GM18517 (cell line): ENCODE measurements around the gene CHST13.

Experiments used
- ATAC-seq: cut with Tn5 transposase; IDR thresholded peaks from one replicate; pipeline ENCODE4 v1.9.1; 2021; ENCODE audit warnings: mild to moderate bottlenecking, moderate library complexity; ENCODE audit not compliant: unreplicated experiment

Gene CHST13

GRCh38 chr3:126487151-126487771 is 36.7 kb upstream of the CHST13 start:
- no peak for ATAC-seq

GRCh38 chr3:126488185-126488584 is 35.8 kb upstream of the CHST13 start:
- no peak for ATAC-seq

DNA sequence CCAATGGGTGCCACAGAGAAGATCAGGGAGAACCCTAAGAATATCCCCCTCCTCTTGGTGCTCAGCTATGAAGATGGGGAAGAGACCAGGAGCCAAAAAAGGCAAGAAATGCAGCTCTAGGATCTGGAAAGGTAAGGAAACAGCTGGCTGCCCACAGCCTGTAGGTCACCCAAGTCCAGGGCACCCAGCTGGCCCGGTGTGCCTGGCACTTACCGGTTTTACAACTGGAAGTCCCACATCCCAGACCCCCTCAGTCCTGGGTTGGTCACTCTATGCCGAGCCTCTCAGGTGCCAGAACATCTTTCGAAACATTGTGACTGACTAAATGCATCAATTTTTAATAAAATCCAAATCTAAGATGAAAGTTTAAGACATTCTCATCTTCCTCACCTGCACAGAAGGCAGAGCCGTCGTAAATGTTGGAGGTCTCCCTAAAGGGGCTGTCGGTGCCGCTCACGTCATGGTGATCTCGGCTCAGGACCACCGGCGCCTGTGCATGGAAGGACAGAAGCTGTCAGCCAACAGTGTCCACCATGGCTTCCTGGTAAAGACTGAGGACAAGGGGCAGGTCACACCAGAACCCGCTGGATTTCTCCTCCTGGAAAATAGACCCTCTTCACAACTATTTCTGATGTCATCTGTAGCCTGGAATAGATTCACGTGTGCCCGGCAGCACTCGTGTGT is 34.9 kb upstream of the CHST13 start:
- ATAC-seq = no peak

DNA sequence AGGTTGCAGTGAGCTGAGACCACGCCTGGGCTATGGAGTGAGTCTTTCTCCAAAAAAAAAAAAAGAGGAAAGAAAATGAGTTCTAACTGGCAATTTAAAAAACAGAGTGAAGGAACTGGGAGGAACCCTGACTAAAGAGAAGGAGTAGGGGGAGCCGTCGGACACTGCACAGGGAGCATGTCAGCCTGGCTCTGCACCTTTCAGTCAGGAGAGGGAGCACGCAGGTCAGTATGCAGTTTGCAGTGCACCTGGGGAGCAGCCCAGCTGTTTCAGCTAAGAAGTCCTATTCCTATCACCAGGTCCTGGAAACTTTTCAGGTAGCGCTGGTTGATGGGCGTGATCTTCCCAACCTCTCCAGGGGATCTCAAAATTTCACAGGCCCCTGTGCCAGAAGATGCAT is 33.3 kb upstream of the CHST13 start:
- ATAC-seq = no peak

- no peak for ATAC-seq
Measured at GRCh38 chr3:126491221-126492013, 32.5 kb upstream of the CHST13 start.

GRCh38 chr3:126493051-126493450 is 30.9 kb upstream of the CHST13 start:
- no peak for ATAC-seq

DNA sequence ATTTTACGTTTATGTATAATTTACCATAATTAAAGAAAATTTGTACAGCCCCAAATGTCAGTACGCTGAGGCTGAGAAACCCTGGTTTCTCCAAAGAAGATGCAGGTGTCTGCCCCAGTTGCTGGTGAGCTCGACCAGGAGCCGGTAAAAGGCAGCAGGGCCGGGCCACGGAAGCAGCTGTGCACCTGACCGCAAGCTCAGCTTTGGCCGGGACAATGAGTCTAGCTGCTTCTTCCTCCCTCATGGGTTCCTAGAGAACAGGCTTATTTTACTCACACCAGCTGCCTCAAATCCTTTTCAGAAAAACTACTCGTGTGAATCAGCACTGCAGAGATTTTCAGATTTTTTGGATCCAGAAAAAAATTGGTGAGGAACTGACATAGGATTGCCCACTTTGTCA is 30.2 kb upstream of the CHST13 start:
- no peak for ATAC-seq

- ATAC-seq = no peak
Measured at GRCh38 chr3:126494204-126494969, 29.6 kb upstream of the CHST13 start.

DNA sequence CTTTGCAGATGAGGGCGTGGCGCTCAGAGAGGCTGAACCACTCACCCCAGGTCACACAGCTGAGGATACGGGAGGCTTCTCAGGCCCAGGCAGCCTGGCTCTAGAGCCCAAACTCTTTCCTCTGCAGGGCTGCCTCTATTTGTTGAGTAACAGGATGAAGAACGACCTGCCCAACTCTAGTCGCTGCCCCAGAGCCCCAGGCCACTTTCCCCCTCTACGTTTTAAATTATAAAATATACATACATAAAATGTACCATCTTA is 29.1 kb upstream of the CHST13 start:
- ATAC-seq = no peak

- ATAC-seq = no peak
Measured at GRCh38 chr3:126495786-126496185, 28.2 kb upstream of the CHST13 start.

GRCh38 chr3:126496894-126497850 is 26.8 kb upstream of the CHST13 start:
- ATAC-seq = no peak

- ATAC-seq = no peak
Measured at GRCh38 chr3:126497956-126498355, 26.0 kb upstream of the CHST13 start.

DNA sequence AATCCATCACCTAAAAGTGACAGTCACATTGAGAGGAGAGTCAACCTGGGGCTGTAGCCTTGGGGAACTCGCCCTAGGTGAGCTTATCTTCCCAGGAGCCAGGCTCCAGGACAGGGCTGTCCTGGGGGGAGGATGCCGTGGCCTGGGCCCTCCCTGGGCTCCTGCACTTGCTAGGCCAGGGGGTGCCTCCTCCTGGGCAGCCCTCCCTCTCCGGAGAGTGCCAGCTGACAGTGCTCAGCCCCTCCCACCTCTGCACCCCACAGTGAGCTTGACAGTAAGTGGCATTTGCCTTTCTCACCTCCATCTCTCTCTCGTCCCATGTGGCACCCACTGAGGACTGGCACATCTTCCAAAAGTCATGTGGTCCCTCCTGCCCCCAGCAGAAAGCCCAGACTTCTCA is 25.5 kb upstream of the CHST13 start:
- no peak for ATAC-seq

GRCh38 chr3:126498929-126499328 is 25.0 kb upstream of the CHST13 start:
- ATAC-seq = no peak

DNA sequence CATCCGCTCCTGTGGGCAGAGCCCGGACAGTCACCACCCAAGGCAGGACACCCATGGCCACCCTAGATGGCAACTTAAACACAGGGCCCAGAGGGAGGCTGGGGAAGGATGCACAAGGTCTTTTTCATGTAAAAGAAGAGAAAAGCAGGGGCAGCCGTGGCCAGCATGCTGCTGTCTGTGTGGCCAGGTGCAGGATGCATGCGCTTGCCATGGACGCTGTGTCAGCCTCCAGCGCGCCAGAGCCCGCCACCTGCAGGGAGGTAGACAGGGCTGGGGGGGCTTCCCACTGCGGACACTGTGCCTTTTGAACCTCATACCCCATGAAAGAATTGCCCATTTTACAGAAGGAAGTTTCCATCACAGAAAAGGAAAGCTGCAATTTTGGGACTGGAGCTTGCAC is 24.6 kb upstream of the CHST13 start:
- ATAC-seq = no peak

- no peak for ATAC-seq
Measured at GRCh38 chr3:126500016-126500415, 23.9 kb upstream of the CHST13 start.

GRCh38 chr3:126501054-126501453 is 22.9 kb upstream of the CHST13 start:
- ATAC-seq = no peak

DNA sequence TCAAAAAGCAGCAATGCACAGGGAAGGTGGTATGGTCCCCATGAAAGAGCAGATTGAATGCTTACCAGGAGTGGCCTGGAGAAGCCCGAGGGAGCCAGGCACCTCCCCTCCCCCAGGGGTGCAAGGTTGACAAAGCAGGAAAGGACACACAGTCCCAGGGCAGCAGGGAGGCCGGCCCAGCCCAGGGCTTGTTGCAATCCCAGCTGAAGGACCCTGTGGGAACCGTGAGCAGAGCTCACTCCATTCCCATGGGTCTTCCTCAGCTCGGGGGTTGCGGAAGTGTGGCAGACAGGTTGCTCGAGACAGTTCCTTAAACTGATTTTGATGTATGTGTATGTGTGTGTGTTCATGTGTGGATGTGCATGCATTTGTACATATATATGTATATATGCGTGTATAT is 22.2 kb upstream of the CHST13 start:
- no peak for ATAC-seq

DNA sequence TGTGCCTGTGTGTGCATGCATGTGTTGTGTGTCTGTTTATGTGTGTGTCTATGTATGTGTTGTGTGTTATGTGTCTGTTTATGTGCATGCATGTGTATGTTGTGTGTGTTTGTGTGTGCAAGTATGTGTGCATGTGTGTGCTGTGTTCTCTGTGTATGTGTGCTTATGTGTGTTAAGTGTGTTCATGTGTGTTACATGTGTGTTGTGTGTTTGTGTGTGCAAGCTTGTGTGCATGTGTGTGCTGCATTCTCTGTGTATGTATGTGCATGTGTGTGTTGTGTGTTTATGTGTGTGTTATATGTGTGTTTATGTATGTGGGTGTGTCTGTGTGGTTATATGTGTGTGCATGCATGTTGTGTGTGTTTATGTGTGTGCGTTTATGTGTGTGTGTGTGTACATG is 21.3 kb upstream of the CHST13 start:
- no peak for ATAC-seq

- ATAC-seq = no peak
Measured at GRCh38 chr3:126503701-126504100, 20.3 kb upstream of the CHST13 start.

DNA sequence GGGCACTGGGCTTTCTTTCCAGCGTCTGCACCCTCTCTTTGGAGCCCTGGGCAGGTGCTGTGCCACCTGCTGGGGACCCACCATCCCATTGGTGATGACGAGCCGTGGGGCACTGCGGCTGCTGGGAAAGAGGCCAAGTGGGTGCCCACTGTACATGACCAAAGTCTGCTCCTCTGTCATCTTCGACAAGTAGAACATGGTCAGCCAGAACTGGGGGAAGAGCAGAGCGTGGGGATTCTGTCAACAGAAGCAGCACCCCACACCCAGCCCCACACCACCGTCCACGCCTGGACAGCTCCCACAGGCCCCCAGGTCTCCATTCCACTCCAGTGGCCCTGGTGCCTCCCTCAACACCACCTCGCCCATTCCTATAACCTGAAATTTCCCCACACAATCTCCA is 16.1 kb upstream of the CHST13 start:
- no peak for ATAC-seq
